Parathyroid adenoma (tissue), 2 donors: Measurements from ENCODE around the gene PTEN.
"Not testable (repeated sequence)": the region's sequence is repeated elsewhere in the genome, so short reads cannot be mapped to it uniquely, and the experiment has no call there.

Source experiments
- H2AFZ ChIP-seq: fragments of 300-600 bp; sonication (generic); one replicate; pipeline ENCODE4 v1.7.0; 2017; ENCODE audit warnings: antibody characterized with exemption, mild to moderate bottlenecking
- H3K27ac ChIP-seq: fragments of 300-600 bp; sonication (generic); one replicate; pipeline ENCODE4 v1.7.0; 2017
- H3K27me3 ChIP-seq: fragments of 300-600 bp; sonication (generic); one replicate; pipeline ENCODE4 v1.7.0; 2017; ENCODE audit warnings: low read length; ENCODE audit not compliant: control insufficient read depth, insufficient read depth
- H3K36me3 ChIP-seq: fragments of 300-600 bp; sonication (generic); one replicate; pipeline ENCODE4 v1.7.0; 2017; ENCODE audit warnings: low read length; ENCODE audit not compliant: control insufficient read depth, insufficient read depth
- H3K4me1 ChIP-seq: fragments of 300-600 bp; sonication (generic); one replicate; pipeline ENCODE4 v1.7.0; 2017; ENCODE audit warnings: control low read depth
- H3K4me2 ChIP-seq: fragments of 300-600 bp; sonication (generic); one replicate; pipeline ENCODE4 v1.7.0; 2017; ENCODE audit warnings: low read length
- H3K4me3 ChIP-seq: fragments of 300-600 bp; sonication (generic); one replicate; pipeline ENCODE4 v1.7.0; 2017; ENCODE audit warnings: low read depth, low read length
- H3K79me2 ChIP-seq: fragments of 300-600 bp; sonication (generic); one replicate; pipeline ENCODE4 v1.7.0; 2017; ENCODE audit warnings: control low read depth
- H3K9ac ChIP-seq: fragments of 300-600 bp; sonication (generic); one replicate; pipeline ENCODE4 v1.7.0; 2017; ENCODE audit warnings: mild to moderate bottlenecking
- H3K9me3 ChIP-seq: fragments of 300-600 bp; sonication (generic); one replicate; pipeline ENCODE4 v1.7.0; 2017; ENCODE audit warnings: low read length; ENCODE audit not compliant: control insufficient read depth
- TF ChIP-seq, protein P1 (sequence below): fragments of 300-600 bp; sonication (generic); IDR thresholded peaks from one replicate; pipeline ENCODE4 v1.7.0; 2017; ENCODE audit warnings: antibody characterized with exemption, mild to moderate bottlenecking
- donor health status: primary hyperparathyroidism.

PTEN gene

DNA sequence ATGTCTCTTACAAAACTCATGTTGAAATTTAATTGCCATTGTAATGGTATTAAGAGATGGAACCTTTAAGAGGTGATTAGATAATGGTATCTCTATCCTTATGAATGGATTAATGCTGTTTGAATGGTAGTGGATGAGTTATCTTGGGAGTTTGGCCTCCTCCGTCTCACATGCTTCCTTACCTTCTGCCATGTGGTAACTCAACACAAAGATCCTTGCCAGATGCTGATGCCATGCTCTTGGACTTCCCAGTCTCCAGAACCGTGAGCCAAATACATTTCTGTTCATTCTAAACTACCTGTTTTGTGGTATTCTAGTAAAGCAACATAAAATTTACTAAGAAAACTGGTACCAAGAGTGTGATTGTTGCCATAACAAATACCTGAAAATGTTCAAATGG is 23.2 kb downstream of the PTEN start:
- H3K4me3 ChIP-seq: no peak overlapping the region
- H3K27ac ChIP-seq: no peak overlapping the region
- no peak overlapping the region for H3K4me2 ChIP-seq
- H3K4me1 ChIP-seq: no peaks in the 10 kb centered on the region
- H3K36me3 ChIP-seq: no peaks in the 10 kb centered on the region
- H3K27me3 ChIP-seq: no peaks in the 10 kb centered on the region
- TF ChIP-seq, protein P1, sequence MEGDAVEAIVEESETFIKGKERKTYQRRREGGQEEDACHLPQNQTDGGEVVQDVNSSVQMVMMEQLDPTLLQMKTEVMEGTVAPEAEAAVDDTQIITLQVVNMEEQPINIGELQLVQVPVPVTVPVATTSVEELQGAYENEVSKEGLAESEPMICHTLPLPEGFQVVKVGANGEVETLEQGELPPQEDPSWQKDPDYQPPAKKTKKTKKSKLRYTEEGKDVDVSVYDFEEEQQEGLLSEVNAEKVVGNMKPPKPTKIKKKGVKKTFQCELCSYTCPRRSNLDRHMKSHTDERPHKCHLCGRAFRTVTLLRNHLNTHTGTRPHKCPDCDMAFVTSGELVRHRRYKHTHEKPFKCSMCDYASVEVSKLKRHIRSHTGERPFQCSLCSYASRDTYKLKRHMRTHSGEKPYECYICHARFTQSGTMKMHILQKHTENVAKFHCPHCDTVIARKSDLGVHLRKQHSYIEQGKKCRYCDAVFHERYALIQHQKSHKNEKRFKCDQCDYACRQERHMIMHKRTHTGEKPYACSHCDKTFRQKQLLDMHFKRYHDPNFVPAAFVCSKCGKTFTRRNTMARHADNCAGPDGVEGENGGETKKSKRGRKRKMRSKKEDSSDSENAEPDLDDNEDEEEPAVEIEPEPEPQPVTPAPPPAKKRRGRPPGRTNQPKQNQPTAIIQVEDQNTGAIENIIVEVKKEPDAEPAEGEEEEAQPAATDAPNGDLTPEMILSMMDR: no peak
- H3K9me3 ChIP-seq: no peaks in the 10 kb centered on the region
- peaks cover 33% of the 10 kb centered on the region for H3K79me2 ChIP-seq
- no peak overlapping the region for H2AFZ ChIP-seq
- no peak overlapping the region for H3K9ac ChIP-seq

DNA sequence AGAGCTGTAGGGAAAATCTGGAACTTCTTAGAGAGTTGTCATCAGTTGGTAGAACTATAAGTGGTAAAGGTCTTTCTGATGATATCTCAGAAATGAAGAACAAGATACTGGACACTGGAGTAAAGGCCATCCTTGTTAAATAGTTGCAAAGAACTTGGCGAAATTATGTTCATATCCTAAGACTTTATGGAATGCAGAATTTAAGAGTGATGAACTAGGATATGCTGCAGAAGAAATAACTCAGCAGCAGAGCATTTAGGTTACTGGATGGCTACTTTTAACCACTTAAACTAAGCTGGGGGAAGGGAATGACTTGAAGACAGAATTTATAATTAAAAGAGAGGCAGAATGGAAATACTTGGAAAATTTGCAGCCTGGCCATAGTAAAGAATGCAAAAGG is 23.7 kb downstream of the PTEN start:
- H3K79me2 ChIP-seq: peaks cover 34% of the 10 kb centered on the region
- no peaks in the 10 kb centered on the region for H3K4me1 ChIP-seq
- no peak overlapping the region for H3K9ac ChIP-seq
- H3K27ac ChIP-seq: no peak overlapping the region
- H3K27me3 ChIP-seq: no peaks in the 10 kb centered on the region
- no peak overlapping the region for H3K4me3 ChIP-seq
- no peaks in the 10 kb centered on the region for H3K36me3 ChIP-seq
- H3K4me2 ChIP-seq: no peak overlapping the region
- TF ChIP-seq, protein P1: no peak
- no peaks in the 10 kb centered on the region for H3K9me3 ChIP-seq
- no peak overlapping the region for H2AFZ ChIP-seq

DNA sequence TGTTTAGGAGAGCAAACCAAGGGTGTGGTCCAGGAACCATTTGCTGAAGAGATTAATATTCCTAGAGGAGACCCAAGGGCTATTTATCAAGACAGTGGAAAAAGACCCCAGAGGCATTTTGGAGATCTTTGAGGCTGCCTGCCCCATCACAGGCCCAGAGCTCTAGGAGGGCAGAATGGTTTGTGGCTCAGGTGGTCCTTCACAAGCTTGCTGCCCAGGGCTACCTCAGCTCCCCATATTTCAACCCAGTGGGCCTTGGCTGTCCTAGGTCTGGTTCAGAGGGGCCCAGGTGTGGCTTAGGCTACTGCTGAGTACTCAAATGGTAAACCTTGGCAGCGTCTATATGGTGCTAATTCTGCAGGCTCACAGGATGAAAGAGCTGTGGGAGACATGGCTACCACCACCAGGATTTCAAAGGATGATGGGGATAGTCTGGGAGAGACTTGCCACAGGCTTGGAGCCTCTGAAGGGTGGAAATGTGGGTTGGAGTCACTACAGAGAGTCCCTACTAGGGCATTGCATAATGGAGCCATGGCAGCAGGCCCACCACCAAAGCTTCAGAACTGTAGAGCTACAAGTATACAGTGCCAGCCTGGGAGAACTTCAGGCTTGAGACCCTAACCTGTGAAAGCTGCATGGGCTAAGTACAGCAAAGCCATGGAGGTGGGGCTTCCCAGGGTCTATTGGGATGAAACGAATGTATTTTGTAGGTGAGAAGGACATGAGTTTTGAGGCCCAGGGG is 24.3 kb downstream of the PTEN start:
- Histone ChIP-seq H3K27ac (no peak overlapping the region), H3K4me1 (no peaks in the 10 kb centered on the region), H3K27me3 (no peaks in the 10 kb centered on the region), H3K9me3 (no peaks in the 10 kb centered on the region), H3K4me3 (no peak overlapping the region), H3K36me3 (no peaks in the 10 kb centered on the region), H2AFZ (no peak overlapping the region), H3K4me2 (no peak overlapping the region), H3K9ac (no peak overlapping the region), H3K79me2 (peaks cover 38% of the 10 kb centered on the region)
- TF ChIP-seq, protein P1: no peak

DNA sequence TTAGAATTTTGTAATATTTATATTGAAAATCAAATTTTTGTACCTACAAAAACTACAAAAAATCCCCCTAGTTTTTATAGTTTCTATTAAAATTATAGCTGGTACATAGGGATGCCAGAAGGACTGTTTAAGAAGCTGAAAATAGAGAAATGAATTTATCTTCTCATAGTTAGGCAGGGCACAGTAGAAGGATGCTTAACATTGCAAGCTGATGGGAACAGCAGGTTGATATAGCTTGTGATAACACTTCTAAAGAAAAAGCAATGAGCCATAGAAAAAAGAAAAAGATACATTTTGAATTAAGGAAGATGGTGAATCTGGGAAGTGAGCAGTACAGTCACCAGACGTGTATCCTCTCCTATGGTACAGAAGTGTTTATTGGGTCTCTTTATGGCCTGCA is 32.0 kb downstream of the PTEN start:
- no peak overlapping the region for H2AFZ ChIP-seq
- H3K9me3 ChIP-seq: no peaks in the 10 kb centered on the region
- no peak overlapping the region for H3K27ac ChIP-seq
- no peaks in the 10 kb centered on the region for H3K4me1 ChIP-seq
- no peak overlapping the region for H3K4me3 ChIP-seq
- H3K79me2 ChIP-seq: peaks cover 36% of the 10 kb centered on the region
- H3K27me3 ChIP-seq: no peaks in the 10 kb centered on the region
- no peaks in the 10 kb centered on the region for H3K36me3 ChIP-seq
- H3K9ac ChIP-seq: no peak overlapping the region
- H3K4me2 ChIP-seq: no peak overlapping the region
- TF ChIP-seq, protein P1: no peak

DNA sequence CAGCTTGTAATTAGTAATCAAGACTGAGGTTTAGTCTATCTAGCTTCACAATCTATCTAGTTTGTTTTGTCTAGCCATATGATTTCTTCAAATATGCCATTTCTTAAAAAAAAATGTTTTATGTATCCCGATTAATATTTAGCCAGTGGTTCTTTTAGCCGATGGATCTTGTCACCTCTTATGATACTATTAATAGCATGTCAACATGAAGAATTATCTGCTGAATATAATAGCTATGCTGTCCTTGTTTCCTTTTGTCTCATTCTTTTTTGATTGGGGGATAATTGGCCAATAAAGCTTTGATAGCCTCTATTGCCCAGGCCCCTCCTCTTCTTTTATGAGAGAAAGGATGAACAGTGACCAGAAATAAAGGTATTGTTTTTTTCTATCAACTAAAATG is 32.8 kb downstream of the PTEN start:
- Histone ChIP-seq H3K27ac (no peak overlapping the region), H3K4me1 (no peaks in the 10 kb centered on the region), H3K4me3 (no peak overlapping the region), H3K27me3 (no peaks in the 10 kb centered on the region), H2AFZ (no peak overlapping the region), H3K4me2 (no peak overlapping the region), H3K79me2 (peaks cover 35% of the 10 kb centered on the region), H3K9me3 (no peaks in the 10 kb centered on the region), H3K36me3 (no peaks in the 10 kb centered on the region), H3K9ac (no peak overlapping the region)
- TF ChIP-seq, protein P1: no peak

DNA sequence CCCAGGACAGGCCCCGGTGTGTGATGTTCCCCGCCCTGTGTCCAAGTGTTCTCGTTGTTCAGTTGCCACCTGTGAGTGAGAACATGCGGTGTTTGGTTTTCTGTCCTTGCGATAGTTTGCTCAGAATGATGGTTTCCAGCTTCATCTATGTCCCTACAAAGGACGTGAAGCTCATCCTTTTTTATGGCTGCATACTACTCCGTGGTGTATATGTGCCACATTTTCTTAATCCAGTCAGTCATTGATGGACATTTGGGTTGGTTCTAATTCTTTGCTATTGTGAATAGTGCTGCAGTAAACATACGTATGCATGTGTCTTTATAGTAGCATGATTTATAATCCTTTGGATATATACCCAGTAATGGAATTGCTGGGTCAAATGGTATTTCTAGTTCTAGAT is 34.5 kb downstream of the PTEN start:
- not testable (repeated sequence) for H2AFZ ChIP-seq, H3K4me3 ChIP-seq, H3K27me3 ChIP-seq, H3K4me1 ChIP-seq, H3K9ac ChIP-seq, H3K27ac ChIP-seq, H3K36me3 ChIP-seq, H3K9me3 ChIP-seq, H3K4me2 ChIP-seq
- peaks cover 39% of the 10 kb centered on the region for H3K79me2 ChIP-seq

DNA sequence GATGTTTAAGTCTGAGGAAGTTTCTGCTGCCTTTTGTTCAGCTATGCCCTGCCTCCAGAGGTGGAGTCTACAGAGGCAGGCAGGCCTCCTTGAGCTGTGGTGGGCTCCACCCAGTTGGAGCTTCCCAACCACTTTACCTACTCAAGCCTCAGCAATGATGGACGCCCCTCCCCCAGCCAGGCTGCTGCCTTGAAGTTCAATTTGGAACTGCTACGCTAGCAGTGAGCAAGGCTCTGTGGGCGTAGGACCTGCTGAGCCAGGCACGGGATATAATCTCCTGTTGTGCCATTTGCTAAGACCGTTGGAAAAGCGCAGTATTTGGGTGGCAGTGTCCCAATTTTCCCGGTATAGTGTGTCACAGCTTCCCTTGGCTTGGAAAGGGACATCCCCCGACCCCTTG is 40.0 kb downstream of the PTEN start:
- H3K36me3 ChIP-seq, H3K27me3 ChIP-seq, H3K4me3 ChIP-seq, H3K4me2 ChIP-seq, H3K27ac ChIP-seq, H3K9me3 ChIP-seq, H3K4me1 ChIP-seq, H2AFZ ChIP-seq, H3K9ac ChIP-seq: not testable (repeated sequence)
- H3K79me2 ChIP-seq: peaks cover 44% of the 10 kb centered on the region
